Measurements from ENCODE around the gene DLG2. TPM values are rescaled to one million over a fixed set of nuclear protein-coding genes. Genes with fewer than 3 reads are reported as not detected.

Gene DLG2
- total and polyA plus RNA-seq, 9 of the 15 experiments (the other 6 are each of a cell fraction or from before 2014, with no cell fraction given) = 0.52 to 1.6 (median 0.95) TPM

- TF ChIP-seq GTF3C2 (IDR thresholded peaks at IDR 0.05; ENCODE audit: borderline replicate concordance, extremely low read depth, insufficient read length) (no peak), MNT (conservative IDR thresholded peaks at IDR 0.05) (peak; percentile 53 to 90), MCM3 (IDR thresholded peaks at IDR 0.05) (no peak), HNRNPL (IDR thresholded peaks at IDR 0.05; ENCODE audit: low read depth, low read length) (no peak), SLC30A9 (CRISPR knock-in tag; IDR thresholded peaks at IDR 0.05) (no peak), RBM34 (IDR thresholded peaks at IDR 0.05; ENCODE audit: borderline replicate concordance, insufficient read depth, low read length) (no peak), MEIS2 (IDR thresholded peaks at IDR 0.05; ENCODE audit: partially characterized antibody) (no peak), ZNF668 (CRISPR knock-in tag; IDR thresholded peaks at IDR 0.05) (no peak), RNF2 (IDR thresholded peaks at IDR 0.05) (peak; percentile 67; the same call in 1 of the 2 replicates), NONO (IDR thresholded peaks at IDR 0.05; ENCODE audit: low read depth in 2 of 2, low read length in 1 of 2) (no peak), ZNF197 (CRISPR knock-in tag; IDR thresholded peaks at IDR 0.05; ENCODE audit: low read depth) (no peak), CBX5 (IDR thresholded peaks at IDR 0.05; ENCODE audit: borderline replicate concordance, low read depth) (no peak), C11orf30 (IDR thresholded peaks at IDR 0.05; ENCODE audit: low read depth) (peak; percentile 92), ZNF239 (CRISPR knock-in tag; IDR thresholded peaks at IDR 0.05) (no peak), CEBPZ (IDR thresholded peaks at IDR 0.05; ENCODE audit: borderline replicate concordance, low read depth, low read length) (no peak), TARDBP (IDR thresholded peaks at IDR 0.05) (no peak), ILF3 (IDR thresholded peaks at IDR 0.05; ENCODE audit: borderline replicate concordance) (no peak), MXI1 (IDR thresholded peaks at IDR 0.05; ENCODE audit: low read depth, low read length) (peak; percentile 70), GTF2B (IDR thresholded peaks at IDR 0.05; ENCODE audit: extremely low read depth, insufficient read length) (no peak), PPARD (CRISPR knock-in tag; IDR thresholded peaks at IDR 0.05) (no peak), FOXJ2 (tag; IDR thresholded peaks at IDR 0.05) (no peak)
Observed at GRCh38 chr11:85647604-85648299, 20.6 kb upstream of the DLG2 start, which contains the start of gene TMEM126A (continued).

All from K562 (cell line).